ENCODE measurements around the gene CDK5R2. TPM values are rescaled to one million over a fixed set of nuclear protein-coding genes. Genes with fewer than 3 reads are reported as not detected.

CDK5R2 gene
- total RNA-seq, 1 donor from 2014 or later: 0.13 TPM

DNA sequence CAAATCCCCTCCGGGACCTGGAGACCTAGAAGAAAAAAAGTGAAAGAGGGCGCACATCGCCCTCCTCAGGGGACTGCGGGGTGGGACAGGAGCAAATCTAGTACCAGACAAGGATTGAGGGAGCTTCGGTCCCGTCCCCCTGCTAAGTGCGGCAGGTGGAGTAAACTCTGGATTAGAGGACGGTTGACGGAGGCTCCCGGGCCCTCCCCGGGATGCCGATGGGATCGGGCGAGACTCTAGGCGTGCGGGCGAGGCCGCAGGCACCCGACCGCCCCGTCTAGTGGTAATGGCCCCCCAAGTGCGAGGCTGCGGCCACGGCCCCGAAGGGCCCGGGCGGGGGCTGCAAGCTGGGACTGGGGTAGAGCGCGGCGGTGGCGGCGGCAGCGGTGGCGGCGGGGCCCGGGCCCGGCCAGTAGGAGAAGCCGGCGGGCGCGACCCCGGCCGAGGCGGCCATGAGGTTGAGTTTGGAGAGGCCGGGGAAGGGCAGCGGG lies 22.0 kb downstream of the CDK5R2 start:
- no peak for DNase-seq (ENCODE audit: low spot score)
- no peaks in the 10 kb centered on the region for H3K9me3 Mint-ChIP-seq (ENCODE audit: unreplicated experiment)
- no peaks in the 10 kb centered on the region for H3K36me3 Mint-ChIP-seq (ENCODE audit: low read depth, unreplicated experiment)
- H3K27me3 Mint-ChIP-seq (ENCODE audit: unreplicated experiment): peaks cover 48% of the 10 kb centered on the region
- H3K27ac Mint-ChIP-seq (ENCODE audit: unreplicated experiment): no peak overlapping the region
- no peak overlapping the region for H3K4me3 Mint-ChIP-seq (ENCODE audit: unreplicated experiment)
- peaks cover 13% of the 10 kb centered on the region for H3K4me1 Mint-ChIP-seq (ENCODE audit: unreplicated experiment)
- TF ChIP-seq CTCF (IDR thresholded peaks at IDR 0.05; ENCODE audit: unreplicated experiment): no peak

- no peaks in the 10 kb centered on the region for H3K36me3 Mint-ChIP-seq (ENCODE audit: low read depth, unreplicated experiment)
These were observed 22.6 kb downstream of the CDK5R2 start for GRCh38 chr2:218981881-218982585.

DNA sequence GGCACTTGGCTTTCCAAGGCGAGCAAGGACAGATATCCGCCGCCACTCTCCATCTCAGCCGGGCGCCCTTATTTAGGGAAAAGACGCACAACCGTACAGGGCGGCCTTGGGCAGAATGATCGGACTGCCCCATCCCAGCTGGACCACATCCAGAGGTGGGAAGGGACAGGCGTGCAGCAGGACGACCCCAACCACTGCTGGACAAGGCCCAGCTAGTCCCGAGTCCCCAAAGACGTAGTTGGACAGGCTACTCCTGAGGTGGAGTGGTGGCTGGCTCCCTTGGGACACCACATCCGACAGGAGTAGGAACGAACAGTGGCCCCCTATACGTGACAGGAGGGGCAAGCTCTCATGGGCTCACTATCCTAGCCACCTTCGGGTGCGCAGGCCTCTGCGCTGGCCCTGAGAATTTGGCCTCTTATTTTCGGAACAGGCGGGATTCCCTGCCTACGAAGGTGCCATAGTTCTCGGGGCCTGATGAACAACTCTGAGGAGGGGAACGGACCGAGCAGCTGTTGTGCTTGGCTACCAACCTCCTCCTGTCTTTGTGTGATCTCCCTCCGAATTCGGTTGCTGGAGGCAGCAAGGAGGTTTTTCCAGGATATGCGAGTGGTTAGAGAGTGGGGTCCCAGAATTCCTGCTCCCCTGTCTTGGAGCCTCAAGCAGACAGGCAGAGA lies 23.3 kb downstream of the CDK5R2 start:
- Mint-ChIP-seq H3K9me3 (ENCODE audit: unreplicated experiment) (no peaks in the 10 kb centered on the region), H3K4me3 (ENCODE audit: unreplicated experiment) (no peak overlapping the region)
- no peak for DNase-seq (ENCODE audit: low spot score)

More at GRCh38 chr2:218981881-218982585, 22.6 kb downstream of the CDK5R2 start:
- no peak for TF ChIP-seq CTCF (IDR thresholded peaks at IDR 0.05; ENCODE audit: unreplicated experiment)
- H3K4me3 Mint-ChIP-seq (ENCODE audit: unreplicated experiment): no peak overlapping the region
- no peak for DNase-seq (ENCODE audit: low spot score)
- peaks cover 45% of the 10 kb centered on the region for H3K27me3 Mint-ChIP-seq (ENCODE audit: unreplicated experiment)
- H3K9me3 Mint-ChIP-seq (ENCODE audit: unreplicated experiment): no peaks in the 10 kb centered on the region
- H3K27ac Mint-ChIP-seq (ENCODE audit: unreplicated experiment): no peak overlapping the region
- peaks cover 13% of the 10 kb centered on the region for H3K4me1 Mint-ChIP-seq (ENCODE audit: unreplicated experiment)

DNA sequence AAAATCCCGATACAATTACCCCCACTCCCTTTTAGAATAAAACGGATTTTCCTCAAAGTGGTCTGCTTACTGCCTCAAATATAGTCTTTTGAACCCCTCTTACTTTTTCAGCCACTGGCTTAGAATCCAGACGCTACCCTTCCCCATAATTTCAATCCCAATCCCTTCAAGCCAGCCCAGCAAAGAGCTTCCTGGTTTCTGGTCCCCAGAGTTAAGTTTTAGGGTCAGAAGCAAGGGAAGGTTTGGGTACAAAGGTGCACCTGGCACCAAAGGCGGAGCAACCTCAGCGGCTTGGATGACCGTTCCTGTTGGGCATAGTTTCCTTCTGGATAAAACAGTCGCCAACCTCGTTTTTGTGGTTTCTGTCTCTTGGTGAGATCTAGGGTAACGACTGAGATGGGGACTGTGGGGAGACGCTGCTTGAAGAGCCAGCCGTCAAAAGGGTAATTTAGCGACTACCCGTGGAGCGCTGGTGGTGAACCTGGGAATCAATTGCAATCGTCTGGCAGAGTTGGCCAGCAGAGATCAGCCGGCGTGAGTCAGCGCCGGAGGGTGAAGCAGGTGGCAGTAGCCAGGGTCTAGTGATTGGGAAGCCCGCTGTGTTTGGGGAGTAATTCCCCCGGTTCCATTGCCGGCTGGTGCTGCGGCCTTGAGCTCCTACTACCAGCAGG lies 23.9 kb downstream of the CDK5R2 start:
- no peak overlapping the region for H3K27ac Mint-ChIP-seq (ENCODE audit: unreplicated experiment)
- H3K36me3 Mint-ChIP-seq (ENCODE audit: low read depth, unreplicated experiment): no peaks in the 10 kb centered on the region
- no peaks in the 10 kb centered on the region for H3K9me3 Mint-ChIP-seq (ENCODE audit: unreplicated experiment)
- DNase-seq (ENCODE audit: low spot score): no peak
- H3K4me3 Mint-ChIP-seq (ENCODE audit: unreplicated experiment): peak overlapping the region; percentile 51
- peaks cover 46% of the 10 kb centered on the region for H3K27me3 Mint-ChIP-seq (ENCODE audit: unreplicated experiment)
- H3K4me1 Mint-ChIP-seq (ENCODE audit: unreplicated experiment): peaks cover 13% of the 10 kb centered on the region
- no peak for TF ChIP-seq CTCF (IDR thresholded peaks at IDR 0.05; ENCODE audit: unreplicated experiment)

More for the DNA sequence above, 23.3 kb downstream of the CDK5R2 start:
- TF ChIP-seq CTCF (IDR thresholded peaks at IDR 0.05; ENCODE audit: unreplicated experiment): no peak
- peaks cover 13% of the 10 kb centered on the region for H3K4me1 Mint-ChIP-seq (ENCODE audit: unreplicated experiment)
- no peaks in the 10 kb centered on the region for H3K36me3 Mint-ChIP-seq (ENCODE audit: low read depth, unreplicated experiment)
- peaks cover 48% of the 10 kb centered on the region for H3K27me3 Mint-ChIP-seq (ENCODE audit: unreplicated experiment)
- no peak overlapping the region for H3K27ac Mint-ChIP-seq (ENCODE audit: unreplicated experiment)

All from endothelial cell (in vitro differentiated cells).